Measurements from ENCODE around the gene ZNF282.
"Not testable (repeated sequence)": the region's sequence is repeated elsewhere in the genome, so short reads cannot be mapped to it uniquely, and the experiment has no call there.

The ZNF282 gene

DNA sequence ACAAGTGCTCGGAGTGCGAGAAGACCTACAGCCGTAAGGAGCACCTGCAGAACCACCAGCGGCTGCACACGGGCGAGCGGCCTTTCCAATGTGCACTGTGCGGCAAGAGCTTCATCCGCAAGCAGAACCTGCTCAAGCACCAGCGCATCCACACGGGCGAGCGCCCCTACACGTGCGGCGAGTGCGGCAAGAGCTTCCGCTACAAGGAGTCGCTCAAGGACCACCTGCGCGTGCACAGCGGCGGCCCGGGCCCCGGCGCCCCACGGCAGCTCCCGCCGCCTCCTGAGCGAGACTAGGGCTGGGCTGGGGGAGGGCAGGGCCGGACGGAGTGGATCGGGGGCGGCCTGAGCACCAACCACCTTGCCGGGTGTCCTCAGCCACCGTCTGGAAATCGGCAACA lies 29.0 kb downstream of the ZNF282 start:
- no peak for DNase-seq (ENCODE audit: low spot score)

DNA sequence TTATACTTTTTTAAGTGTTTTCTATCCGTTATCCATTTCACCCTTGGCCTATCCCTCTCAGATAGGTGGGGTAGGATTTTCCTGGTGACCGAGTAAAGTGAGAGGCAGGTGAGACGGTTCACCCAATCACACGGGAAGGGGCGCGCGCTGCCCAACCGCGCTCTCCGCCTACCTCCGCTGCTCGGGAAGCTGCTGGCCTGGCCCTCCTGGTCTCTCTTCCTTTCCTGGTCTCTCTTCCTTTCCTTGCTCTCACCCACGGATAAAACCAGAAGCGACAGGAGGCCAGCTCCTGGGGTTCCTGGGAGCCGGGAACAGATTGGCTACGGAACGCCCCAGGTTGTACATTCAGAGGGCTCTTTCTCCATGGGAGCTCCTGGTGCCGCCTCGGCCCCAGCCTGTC lies 29.8 kb downstream of the ZNF282 start:
- DNase-seq (ENCODE audit: low spot score) = no peak

GRCh38 chr7:149225656-149226055 lies 30.3 kb downstream of the ZNF282 start:
- DNase-seq (ENCODE audit: low spot score) = no peak

DNA sequence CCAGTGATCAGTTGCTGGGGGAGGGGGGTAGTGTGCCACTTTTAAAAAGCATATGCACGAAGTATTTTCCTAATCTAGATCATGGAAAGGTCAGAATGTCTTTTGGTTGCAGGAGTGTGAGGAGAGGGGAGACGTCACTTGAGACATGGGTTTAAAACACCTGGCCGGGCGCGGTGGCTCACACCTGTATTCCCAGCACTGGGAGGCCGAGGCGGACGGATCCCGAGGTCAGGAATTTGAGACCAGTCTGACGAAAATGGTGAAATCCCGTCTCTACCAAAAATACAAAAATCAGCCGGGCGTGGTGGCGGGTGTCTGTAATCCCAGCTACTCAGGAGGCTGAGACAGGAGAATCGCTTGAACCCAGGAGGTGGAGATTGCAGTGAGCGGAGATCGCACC lies 31.0 kb downstream of the ZNF282 start:
- not testable (repeated sequence) for DNase-seq (ENCODE audit: low spot score)

DNA sequence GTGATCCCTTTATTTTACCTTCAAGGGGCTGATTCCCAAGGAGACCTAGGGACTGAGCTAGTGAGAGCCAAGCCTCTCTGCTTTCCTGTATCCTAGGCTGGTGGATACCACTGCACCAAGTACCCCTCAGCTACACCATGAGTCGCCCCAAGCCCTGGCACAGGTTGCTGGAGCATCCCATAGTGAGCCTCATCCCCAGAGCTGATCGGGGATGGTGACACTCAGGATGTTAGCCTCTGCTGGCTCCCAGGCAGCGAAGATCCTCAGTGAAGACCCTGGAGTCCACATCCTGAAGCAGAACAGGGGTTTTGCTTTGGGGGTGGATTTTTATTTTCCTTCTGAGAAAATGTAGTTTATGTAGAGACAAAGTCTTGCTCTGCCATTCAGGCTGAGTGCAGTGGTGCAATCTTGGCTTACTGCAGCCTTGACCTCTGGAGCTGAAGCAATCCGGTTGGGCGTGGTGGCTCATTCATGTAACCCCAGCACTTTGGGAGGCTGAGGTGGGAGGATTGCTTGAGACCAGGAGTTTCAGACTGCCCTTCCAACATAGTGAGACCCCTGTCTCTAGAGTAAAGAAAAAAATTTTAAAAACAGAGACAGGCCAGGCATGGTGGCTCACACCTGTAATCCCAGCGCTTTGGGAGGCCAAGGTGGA lies 31.6 kb downstream of the ZNF282 start:
- no peak for DNase-seq (ENCODE audit: low spot score)

DNA sequence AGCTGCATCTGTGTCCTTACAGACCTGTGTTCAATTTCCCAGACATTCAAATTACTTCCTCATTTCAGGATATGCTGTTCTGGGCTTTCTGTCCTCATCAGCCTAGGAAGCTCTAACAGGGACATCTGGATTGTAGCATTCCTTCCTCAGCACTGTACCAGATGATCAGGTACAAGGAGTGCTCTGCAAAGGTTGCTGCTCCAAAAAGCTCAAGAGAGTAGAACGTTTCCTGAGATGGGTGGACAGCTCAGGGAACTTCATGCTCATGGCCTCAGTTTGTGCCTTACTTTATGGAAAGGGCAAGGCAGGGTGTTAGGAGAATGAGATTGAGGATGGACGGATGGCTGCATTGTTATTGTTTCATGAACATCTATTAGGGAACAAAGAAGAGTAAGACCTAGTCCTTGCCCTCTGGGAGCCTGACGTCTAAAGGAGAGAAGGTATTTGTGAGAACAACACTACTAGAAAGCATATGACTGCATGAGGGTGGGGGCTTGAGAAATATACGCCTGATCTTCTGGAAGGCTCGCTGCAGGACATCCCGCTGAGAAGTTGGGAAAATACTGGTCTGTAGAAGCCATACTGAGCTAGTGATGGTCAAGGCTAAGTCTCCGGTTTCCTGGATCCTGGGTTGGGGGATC lies 33.6 kb downstream of the ZNF282 start:
- DNase-seq (ENCODE audit: low spot score) = no peak

GRCh38 chr7:149229526-149229925 lies 34.2 kb downstream of the ZNF282 start:
- DNase-seq (ENCODE audit: low spot score) = no peak

DNA sequence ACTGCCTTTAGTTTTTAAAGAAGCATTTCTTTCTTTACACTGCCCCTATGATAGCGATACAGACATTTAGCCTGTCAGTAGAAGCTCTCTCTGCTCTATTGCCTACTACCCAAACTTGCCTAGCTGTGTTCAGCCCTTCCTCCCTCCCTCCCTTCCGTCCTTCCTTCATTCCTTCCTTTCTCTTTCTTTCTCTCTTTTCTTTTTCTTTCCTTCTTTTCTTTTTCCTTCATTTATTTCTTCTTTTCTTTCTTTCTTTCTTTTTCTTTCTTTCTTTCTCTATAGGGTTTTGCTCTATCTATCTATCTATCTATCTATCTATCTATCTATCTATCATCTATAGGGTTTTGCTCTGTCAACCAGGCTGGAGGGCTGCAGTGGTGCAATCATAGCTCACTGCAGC lies 37.0 kb downstream of the ZNF282 start:
- DNase-seq (ENCODE audit: low spot score) = no peak

GRCh38 chr7:149233655-149234204 lies 38.4 kb downstream of the ZNF282 start:
- not testable (repeated sequence) for DNase-seq (ENCODE audit: low spot score)

- peak; percentile 33 for DNase-seq (ENCODE audit: low spot score)
These were observed 42.2 kb downstream of the ZNF282 start for GRCh38 chr7:149237502-149237901.

DNA sequence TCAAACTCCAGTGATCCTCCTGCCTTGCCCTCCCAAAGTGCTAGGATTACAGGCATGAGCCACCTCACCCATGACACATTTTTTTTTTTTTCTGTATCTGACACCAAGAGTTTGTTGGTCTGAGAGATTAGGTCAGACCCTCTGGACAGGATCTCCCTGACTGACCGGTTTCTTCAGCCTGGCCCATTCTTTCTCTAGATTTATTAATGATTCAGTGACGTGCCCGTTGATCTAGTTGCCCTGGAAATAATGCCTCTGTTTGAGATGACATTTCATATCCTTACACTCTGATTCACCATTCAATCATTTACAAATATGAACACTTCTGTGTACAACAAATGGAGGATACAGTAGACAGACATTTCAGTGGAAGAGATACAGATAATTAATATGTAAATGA lies 42.7 kb downstream of the ZNF282 start:
- no peak for DNase-seq (ENCODE audit: low spot score)

GRCh38 chr7:149239345-149240143 lies 44.2 kb downstream of the ZNF282 start, which contains the start of gene ZNF212:
TSS of gene ZNF212 (plus strand) at chr7:149239651. CDS start at chr7:149239779, 128 bp downstream.
- DNase-seq (ENCODE audit: low spot score) = peak; percentile 92

DNA sequence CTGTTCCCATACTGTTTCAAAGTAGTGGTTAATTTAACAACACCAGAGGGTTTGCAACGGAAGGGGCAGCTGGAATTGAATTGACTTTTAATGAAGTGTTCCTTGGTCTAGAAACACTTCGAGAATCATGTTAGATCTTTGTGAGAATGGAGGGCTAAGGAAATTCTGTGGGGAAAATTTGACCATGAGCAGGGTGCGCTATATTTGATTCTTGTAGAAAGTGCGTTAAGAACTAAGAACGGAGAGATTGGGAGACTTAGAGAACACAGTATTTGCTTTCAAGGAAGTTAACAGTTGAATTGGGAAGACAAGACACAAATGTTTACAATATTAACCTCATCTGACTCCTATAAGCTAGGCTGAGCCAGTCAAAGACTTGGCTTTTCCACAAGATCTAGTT lies 45.3 kb downstream of the ZNF282 start:
- no peak for DNase-seq (ENCODE audit: low spot score)

DNA sequence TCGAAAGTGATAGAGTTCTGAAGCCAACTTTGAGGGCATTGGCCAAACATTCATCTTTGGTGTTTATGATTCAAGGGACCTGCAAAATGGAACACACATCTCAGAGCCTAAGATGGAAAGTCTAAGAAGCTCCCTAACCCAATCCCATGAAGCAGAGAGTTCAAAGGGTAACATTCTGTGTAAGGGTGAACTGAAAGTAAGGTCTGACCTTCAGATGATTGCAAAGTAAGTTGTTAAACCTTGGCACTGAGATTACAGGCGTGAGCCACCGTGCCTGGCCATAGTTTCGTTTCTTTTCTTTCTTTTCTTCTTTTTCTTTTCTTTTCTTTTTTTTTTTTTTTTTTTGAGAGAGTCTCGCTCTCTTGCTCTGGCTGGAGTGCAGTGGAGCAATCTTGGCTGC lies 46.4 kb downstream of the ZNF282 start:
- DNase-seq (ENCODE audit: low spot score) = no peak

GRCh38 chr7:149245244-149245643 lies 49.9 kb downstream of the ZNF282 start:
- no peak for DNase-seq (ENCODE audit: low spot score)

DNA sequence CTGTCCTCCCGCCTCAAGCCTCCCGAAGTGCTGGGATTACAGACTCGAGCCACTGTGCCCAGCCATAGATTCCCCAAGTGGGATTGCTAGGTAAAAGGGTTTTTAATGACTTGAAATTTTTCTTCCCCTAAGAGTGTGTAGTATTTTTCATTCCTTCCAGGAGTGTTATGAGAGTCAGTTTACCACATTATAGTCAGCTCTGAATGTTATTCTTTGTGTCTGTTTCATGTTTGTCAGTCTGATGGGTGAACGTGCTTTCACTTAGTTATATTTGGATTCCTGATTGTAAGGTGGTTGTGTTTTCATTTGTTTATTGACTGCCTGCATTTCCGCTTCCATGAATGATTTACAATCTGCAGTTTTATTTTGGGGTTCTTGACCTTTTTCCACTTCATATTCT lies 50.4 kb downstream of the ZNF282 start:
- DNase-seq (ENCODE audit: low spot score) = no peak

DNA sequence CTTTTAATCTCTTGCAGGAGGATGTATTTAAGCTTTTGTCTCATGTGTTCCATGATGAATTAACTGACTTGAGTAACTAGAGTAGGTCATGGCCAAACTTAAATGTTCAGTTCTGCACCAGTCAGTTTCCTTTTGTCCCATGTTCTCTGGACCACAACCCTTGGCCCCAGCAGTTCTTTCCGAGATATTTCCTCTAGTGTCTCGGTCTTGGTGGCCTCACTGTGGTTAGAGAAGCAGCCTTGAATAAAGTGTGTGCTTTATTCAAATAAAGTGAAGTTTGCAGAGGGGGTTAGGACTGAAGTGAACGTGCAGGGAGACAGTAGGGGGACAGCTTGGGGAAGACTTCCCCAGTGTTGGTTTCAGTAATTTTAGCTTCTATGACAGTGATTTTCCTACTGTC lies 53.4 kb downstream of the ZNF282 start:
- DNase-seq (ENCODE audit: low spot score) = no peak

GRCh38 chr7:149250151-149250550 lies 54.8 kb downstream of the ZNF282 start:
- DNase-seq (ENCODE audit: low spot score) = not testable (repeated sequence)

GRCh38 chr7:149251518-149251917 lies 56.2 kb downstream of the ZNF282 start:
- not testable (repeated sequence) for DNase-seq (ENCODE audit: low spot score)

GRCh38 chr7:149252378-149252777 lies 57.0 kb downstream of the ZNF282 start:
- DNase-seq (ENCODE audit: low spot score) = no peak

GRCh38 chr7:149253665-149254064 lies 58.3 kb downstream of the ZNF282 start:
- DNase-seq (ENCODE audit: low spot score) = no peak

- no peak for DNase-seq (ENCODE audit: low spot score)
These were observed 59.0 kb downstream of the ZNF282 start for GRCh38 chr7:149254181-149254858.
